Activated CD8-positive, alpha-beta T cell treated with anti-CD3 and anti-CD28 coated beads, Interleukin-2, amount 10 ng/mL, durations not matched to agents 7 days and 5 days (primary cell): ENCODE measurements around the gene GDPD2. TPM values are rescaled to one million over a fixed set of nuclear protein-coding genes. Genes with fewer than 3 reads are reported as not detected.

Experiments
- ATAC-seq: fragments of 150-1000 bp; cut with Tn5 transposase; one replicate; pipeline ENCODE4 v1.10.0; 2021; ENCODE audit warnings: moderate library complexity
- CTCF ChIA-PET: fragments of 350-600 bp; sonication (Branson Sonifier 250); formaldehyde crosslinking; loops from one replicate; lab custom pipeline; 2021; ENCODE audit warnings: antibody characterized with exemption; lab: Charles Lee
- POLR2A ChIA-PET: fragments of 350-600 bp; sonication (Branson Sonifier 250); formaldehyde crosslinking; loops from one replicate; lab custom pipeline; 2021; ENCODE audit warnings: antibody characterized with exemption; lab: Charles Lee
- DNase-seq: peaks from one replicate; pipeline ENCODE4 v3.0.0-alpha.2; 2020
- H3K27ac Mint-ChIP-seq: one replicate; pipeline ENCODE4 v1.8.0; 2021; ENCODE audit warnings: mild to moderate bottlenecking, mixed read lengths
- H3K27me3 Mint-ChIP-seq: one replicate; pipeline ENCODE4 v1.8.0; 2021; ENCODE audit warnings: low read depth, mixed read lengths
- H3K36me3 Mint-ChIP-seq: one replicate; pipeline ENCODE4 v1.8.0; 2021; ENCODE audit warnings: low read depth, mixed read lengths
- H3K4me1 Mint-ChIP-seq: one replicate; pipeline ENCODE4 v1.8.0; 2021; ENCODE audit warnings: low read depth, mixed read lengths
- H3K4me3 Mint-ChIP-seq: one replicate; pipeline ENCODE4 v1.8.0; 2021; ENCODE audit warnings: mild to moderate bottlenecking, mixed read lengths
- H3K9me3 Mint-ChIP-seq: one replicate; pipeline ENCODE4 v1.8.0; 2022; ENCODE audit warnings: mixed read lengths; ENCODE audit not compliant: insufficient read depth
- total RNA-seq, 2 experiments: library from RNA; stranded (reverse); gene quantifications; one replicate each; pipeline ENCODE4 v1.2.3, GENCODE V29; 2021

The GDPD2 gene
- total RNA-seq, 2 experiments from 2014 or later: 0.34 to 0.63 TPM

DNA sequence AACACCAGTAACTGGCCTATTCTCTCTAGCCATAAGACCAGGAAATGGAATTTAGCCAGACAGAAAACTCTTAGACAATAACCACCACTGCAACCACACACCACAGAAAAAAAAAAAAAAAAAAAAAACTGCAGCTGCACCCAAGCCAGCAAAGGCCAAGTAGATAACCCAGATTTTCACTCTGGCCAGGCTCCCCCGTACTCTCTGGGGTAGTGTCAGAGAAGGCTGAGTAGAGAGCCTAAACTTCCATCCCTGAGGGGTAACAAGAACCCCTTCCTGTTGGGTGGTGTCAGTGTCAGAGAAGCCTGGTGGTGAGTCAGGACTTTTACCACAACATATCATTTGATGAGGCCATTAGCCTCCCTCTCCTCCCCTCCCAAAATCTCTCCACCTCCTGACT is 15.9 kb downstream of the GDPD2 start:
- Mint-ChIP-seq H3K36me3 (no peaks in the 10 kb centered on the region), H3K27ac (peak overlapping the region; percentile 52), H3K9me3 (no peaks in the 10 kb centered on the region), H3K4me1 (peaks cover 36% of the 10 kb centered on the region), H3K4me3 (no peak overlapping the region), H3K27me3 (peaks cover 37% of the 10 kb centered on the region)
- POLR2A ChIA-PET: no interaction called here
- DNase-seq (no peak), ATAC-seq (peak; percentile 46)
- CTCF ChIA-PET: no interaction called here

DNA sequence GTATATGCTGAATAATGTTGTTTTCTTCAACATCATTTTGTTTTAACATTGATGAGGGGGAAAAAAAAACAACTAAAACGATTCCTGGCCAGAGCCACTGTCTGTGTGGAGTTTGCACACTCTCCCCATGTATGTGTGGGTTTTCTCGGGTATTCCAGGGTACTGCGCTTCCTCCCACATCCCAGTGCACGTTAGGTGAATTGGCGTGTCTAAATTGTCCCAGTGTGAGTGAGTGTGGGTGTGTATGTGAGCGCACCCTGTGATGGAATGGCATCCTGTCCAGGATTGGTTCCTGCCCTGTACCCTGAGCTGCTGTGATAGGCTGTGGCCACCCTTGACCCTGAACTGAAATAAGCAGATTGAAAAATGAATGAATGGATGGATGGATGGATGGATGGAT is 19.1 kb downstream of the GDPD2 start:
- CTCF ChIA-PET: interaction anchor here (1.0 to 1.2 kb wide), 2 partner anchors 8 to 10 kb away, joined by 4 to 10 read pairs; no protein-coding TSS in a partner anchor
- no peaks in the 10 kb centered on the region for H3K36me3 Mint-ChIP-seq
- no peaks in the 10 kb centered on the region for H3K9me3 Mint-ChIP-seq
- H3K4me1 Mint-ChIP-seq: peaks cover 23% of the 10 kb centered on the region
- POLR2A ChIA-PET: no interaction called here
- no peak for DNase-seq
- no peak overlapping the region for H3K27ac Mint-ChIP-seq
- H3K27me3 Mint-ChIP-seq: peaks cover 51% of the 10 kb centered on the region
- no peak overlapping the region for H3K4me3 Mint-ChIP-seq
- ATAC-seq: no peak

DNA sequence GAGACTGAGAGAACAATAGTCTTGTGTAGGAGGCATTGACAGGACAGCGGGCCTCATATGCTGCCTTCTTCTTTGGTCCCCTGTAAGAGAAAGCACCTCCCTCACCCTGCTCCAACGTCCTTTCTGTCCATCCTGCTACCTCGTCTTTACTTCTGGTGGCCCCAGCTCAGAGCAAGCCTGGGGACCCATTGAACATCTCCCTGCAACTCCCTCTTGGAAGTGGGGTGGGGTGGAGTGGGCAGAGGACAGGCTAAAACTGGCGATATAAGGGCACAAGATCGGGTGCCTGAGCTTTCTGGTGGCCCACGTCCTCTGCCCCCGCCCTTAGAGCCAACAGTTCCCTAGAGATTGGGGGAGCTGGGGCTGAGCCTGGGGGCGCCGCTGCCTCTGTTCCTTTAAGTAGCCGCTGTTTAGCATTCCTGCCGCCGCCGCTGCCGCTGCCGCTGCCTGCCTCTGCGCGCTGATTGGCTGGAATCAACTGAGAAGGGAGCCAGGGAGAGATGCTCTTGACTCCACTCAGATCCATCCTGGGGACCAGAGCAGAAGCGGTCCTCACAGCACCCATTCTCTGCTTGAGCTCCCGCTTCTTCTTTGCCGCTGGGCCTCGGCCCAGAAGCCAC is 21.3 kb downstream of the GDPD2 start, which contains the start of gene DLG3:
DLG3 (plus strand) TSS at position 510 of the 620 bp plus-strand sequence. CDS start 367 bp downstream, outside the sequence.
- ATAC-seq (peak; percentile 68), DNase-seq (no peak)
- no peaks in the 10 kb centered on the region for H3K9me3 Mint-ChIP-seq
- peaks cover 45% of the 10 kb centered on the region for H3K27me3 Mint-ChIP-seq
- ChIA-PET POLR2A (interaction anchor here (1.1 kb wide), 1 partner anchor 10 kb away, joined by 3 read pairs; no protein-coding TSS in a partner anchor), CTCF (interaction anchor here (0.6 to 1.1 kb wide), 4 partner anchors 7 to 220 kb away, joined by 3 to 4 read pairs (median 3); no protein-coding TSS in a partner anchor)
- peak within 1 kb of the TSS; percentile 40 for H3K4me3 Mint-ChIP-seq
- peaks cover 6% of the 10 kb centered on the region for H3K4me1 Mint-ChIP-seq
- H3K27ac Mint-ChIP-seq: no peak within 1 kb of the TSS
- no peaks in the 10 kb centered on the region for H3K36me3 Mint-ChIP-seq

DNA sequence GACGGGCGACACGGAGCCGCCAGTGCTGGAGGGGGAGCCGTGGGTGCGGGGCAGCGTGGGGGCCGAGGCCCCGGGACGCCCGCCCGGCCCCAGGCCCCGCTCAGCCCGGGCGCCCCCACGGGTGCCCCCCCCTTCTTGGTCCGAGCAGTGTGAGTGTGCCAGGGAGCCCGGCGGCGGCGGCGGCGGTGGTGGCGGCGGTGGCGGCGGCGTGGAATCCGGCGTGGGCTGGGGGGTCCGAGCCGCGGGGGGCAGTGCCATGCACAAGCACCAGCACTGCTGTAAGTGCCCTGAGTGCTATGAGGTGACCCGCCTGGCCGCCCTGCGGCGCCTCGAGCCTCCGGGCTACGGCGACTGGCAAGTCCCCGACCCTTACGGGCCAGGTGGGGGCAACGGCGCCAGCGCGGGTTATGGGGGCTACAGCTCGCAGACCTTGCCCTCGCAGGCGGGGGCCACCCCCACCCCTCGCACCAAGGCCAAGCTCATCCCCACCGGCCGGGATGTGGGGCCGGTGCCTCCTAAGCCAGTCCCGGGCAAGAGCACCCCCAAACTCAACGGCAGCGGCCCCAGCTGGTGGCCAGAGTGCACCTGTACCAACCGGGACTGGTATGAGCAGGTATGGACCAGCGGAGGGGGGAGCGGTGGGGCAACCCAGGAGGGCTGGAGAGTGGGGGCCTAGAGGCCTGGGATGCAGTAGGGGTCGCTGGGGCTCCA is 22.0 kb downstream of the GDPD2 start:
- Mint-ChIP-seq H3K9me3 (no peaks in the 10 kb centered on the region), H3K36me3 (no peaks in the 10 kb centered on the region), H3K4me3 (no peak overlapping the region), H3K27ac (no peak overlapping the region), H3K4me1 (peaks cover 3% of the 10 kb centered on the region), H3K27me3 (peaks cover 42% of the 10 kb centered on the region)
- ATAC-seq (peak; percentile 59), DNase-seq (no peak)
- ChIA-PET CTCF (interaction anchor here (0.6 to 1.1 kb wide), 3 partner anchors 9 to 220 kb away, joined by 3 to 4 read pairs (median 3); no protein-coding TSS in a partner anchor), POLR2A (interaction anchor here (0.9 to 1.1 kb wide), 2 partner anchors 9 to 11 kb away, joined by 3 read pairs; no protein-coding TSS in a partner anchor)

DNA sequence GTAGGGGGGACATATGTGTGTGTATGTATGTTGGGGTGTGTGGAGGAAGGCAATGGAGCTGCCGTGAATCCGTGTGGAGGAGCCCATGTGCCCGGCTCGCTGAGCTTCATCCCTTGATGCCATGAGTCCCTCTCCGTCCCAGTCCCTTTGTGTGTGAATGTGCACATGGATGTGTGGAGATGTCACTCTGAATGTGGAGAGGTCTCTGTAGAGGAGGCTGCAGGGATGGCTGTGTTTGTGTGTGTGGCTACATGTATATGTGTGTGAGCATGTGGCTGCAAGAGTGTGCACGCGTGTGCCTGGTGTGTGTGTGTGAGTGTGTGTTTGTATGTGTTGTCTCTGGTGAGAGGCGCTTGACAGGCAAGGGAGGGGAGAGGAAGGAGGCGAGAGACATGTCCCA is 22.8 kb downstream of the GDPD2 start:
- CTCF ChIA-PET: no interaction called here
- no peaks in the 10 kb centered on the region for H3K36me3 Mint-ChIP-seq

DNA sequence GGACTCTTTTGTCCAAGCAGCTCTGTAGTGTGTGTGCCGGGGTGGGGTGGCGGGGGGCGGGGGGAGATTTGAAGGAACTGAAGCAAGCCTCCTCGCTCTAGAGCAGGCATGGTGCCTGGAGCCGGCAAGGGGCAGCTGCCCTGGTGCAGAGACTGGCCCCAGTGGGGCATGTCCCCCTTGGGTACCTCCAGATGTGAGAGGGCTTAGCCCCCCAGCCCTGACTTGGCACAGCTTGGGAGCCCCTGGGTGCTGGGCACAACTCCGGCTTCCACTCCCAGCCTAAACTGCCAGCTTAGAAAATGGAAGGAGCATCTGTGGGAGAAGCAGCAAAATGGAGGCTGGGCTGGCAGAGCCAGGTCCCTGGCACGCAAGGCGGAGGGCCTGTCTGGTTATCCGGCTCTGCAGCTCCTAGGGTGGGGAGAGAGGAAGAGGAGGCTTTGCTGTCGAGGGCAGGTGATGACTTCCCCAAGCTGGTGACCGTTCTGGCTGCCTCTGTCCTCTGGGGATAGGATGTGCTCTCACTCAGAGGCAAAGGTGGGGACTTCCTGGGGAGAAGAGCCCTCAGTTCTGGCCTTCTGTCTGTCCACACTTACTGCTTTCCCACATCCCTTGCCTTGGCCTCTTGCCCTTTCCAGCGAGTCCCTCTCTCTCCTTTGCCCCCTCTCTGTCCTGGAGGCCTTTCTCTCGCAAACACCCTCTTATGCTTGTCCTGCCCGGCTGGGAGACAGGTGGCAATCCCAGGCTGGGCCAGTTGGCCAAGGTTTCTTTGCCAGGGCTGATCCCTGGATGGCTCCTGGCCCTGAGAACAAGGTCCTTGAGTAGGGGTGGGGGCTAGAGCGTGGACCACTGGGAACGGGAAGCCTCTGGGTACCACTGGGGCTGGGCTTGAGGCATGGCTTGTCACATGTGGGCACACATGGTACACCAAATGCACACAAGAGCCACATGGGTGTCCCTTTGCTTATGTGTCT is 23.6 kb downstream of the GDPD2 start:
- POLR2A ChIA-PET: interaction anchor here (0.9 kb wide), 1 partner anchor 10 kb away, joined by 3 read pairs; no protein-coding TSS in a partner anchor
- no peaks in the 10 kb centered on the region for H3K9me3 Mint-ChIP-seq
- no peak overlapping the region for H3K27ac Mint-ChIP-seq
- DNase-seq: no peak
- peaks cover 32% of the 10 kb centered on the region for H3K27me3 Mint-ChIP-seq
- H3K36me3 Mint-ChIP-seq: no peaks in the 10 kb centered on the region
- CTCF ChIA-PET: interaction anchor here (1.6 kb wide), 1 partner anchor 218 kb away, joined by 3 read pairs; no protein-coding TSS in a partner anchor
- no peak for ATAC-seq
- peaks cover 4% of the 10 kb centered on the region for H3K4me1 Mint-ChIP-seq
- H3K4me3 Mint-ChIP-seq: no peak overlapping the region

More for the DNA sequence above, 22.8 kb downstream of the GDPD2 start:
- H3K9me3 Mint-ChIP-seq: no peaks in the 10 kb centered on the region
- H3K27ac Mint-ChIP-seq: no peak overlapping the region
- POLR2A ChIA-PET: interaction anchor here (0.9 kb wide), 1 partner anchor 10 kb away, joined by 3 read pairs; no protein-coding TSS in a partner anchor
- ATAC-seq (no peak), DNase-seq (no peak)
- H3K4me1 Mint-ChIP-seq: no peaks in the 10 kb centered on the region
- no peak overlapping the region for H3K4me3 Mint-ChIP-seq
- H3K27me3 Mint-ChIP-seq: peaks cover 36% of the 10 kb centered on the region

DNA sequence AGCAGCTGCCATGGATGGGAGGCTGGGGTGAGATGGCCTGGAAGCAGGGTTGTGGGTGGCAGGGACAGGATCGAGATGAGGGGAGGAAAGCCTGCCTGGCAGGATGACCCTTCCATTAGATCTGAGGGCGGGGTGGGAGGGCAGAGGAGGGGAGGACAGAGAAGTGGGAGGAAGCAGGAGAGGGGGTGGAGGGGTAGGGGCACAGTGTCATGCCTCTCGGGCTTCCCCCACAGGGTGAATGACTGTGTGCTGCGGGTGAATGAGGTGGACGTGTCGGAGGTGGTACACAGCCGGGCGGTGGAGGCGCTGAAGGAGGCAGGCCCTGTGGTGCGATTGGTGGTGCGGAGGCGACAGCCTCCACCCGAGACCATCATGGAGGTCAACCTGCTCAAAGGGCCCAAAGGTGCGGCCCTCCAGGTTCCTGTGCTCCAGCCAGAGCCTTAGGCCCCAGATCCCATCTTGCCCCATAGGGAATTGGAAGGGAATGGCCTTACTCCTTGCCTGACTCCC is 26.4 kb downstream of the GDPD2 start:
- Mint-ChIP-seq H3K27me3 (peaks cover 10% of the 10 kb centered on the region), H3K36me3 (no peaks in the 10 kb centered on the region), H3K9me3 (no peaks in the 10 kb centered on the region), H3K4me3 (no peak overlapping the region), H3K4me1 (peaks cover 29% of the 10 kb centered on the region), H3K27ac (no peak overlapping the region)
- ChIA-PET CTCF (no interaction called here), POLR2A (no interaction called here)
- ATAC-seq (no peak), DNase-seq (no peak)

DNA sequence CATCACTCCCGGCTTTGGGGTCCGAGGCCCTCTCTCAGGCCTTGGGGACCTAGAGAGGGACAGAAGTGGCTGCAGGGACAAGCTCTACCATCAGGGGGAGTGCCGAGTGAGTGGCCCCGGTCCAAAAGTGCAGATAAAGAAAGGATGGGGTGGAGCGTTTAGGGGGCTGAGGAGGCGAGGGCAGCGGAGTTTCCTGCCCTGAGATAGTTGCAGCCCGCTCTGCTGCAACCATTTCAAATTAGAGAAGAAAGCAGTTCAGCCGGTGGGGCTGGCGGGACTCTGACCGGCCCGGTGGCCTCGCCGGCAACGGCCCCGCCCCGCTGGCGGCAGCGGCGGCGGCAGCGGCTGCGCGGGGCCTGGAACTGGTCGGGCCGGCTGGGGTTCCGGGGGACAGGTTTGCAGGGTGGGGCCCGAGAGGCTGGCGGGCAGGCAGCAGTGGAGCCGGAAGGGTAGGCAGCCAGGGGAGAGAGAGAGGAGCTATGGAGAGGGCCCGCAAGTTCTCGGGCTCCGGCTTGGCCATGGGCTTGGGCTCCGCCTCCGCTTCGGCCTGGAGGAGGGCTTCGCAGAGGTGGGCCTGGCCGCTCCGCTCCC is 29.1 kb downstream of the GDPD2 start:
- no peaks in the 10 kb centered on the region for H3K27me3 Mint-ChIP-seq
- DNase-seq (peak; percentile 71), ATAC-seq (peak; percentile 42)
- ChIA-PET POLR2A (interaction anchor here (0.6 to 0.7 kb wide), 2 partner anchors 16 to 200 kb away, joined by 3 to 4 read pairs; no protein-coding TSS in a partner anchor), CTCF (interaction anchor here (1.0 to 2.7 kb wide), 7 partner anchors 8 to 227 kb away, joined by 3 to 14 read pairs (median 8); no protein-coding TSS in a partner anchor)
- peak overlapping the region; percentile 87 for H3K27ac Mint-ChIP-seq
- peaks cover 6% of the 10 kb centered on the region for H3K36me3 Mint-ChIP-seq
- H3K4me1 Mint-ChIP-seq: peaks cover 43% of the 10 kb centered on the region
- no peaks in the 10 kb centered on the region for H3K9me3 Mint-ChIP-seq
- peak overlapping the region; percentile 79 for H3K4me3 Mint-ChIP-seq

DNA sequence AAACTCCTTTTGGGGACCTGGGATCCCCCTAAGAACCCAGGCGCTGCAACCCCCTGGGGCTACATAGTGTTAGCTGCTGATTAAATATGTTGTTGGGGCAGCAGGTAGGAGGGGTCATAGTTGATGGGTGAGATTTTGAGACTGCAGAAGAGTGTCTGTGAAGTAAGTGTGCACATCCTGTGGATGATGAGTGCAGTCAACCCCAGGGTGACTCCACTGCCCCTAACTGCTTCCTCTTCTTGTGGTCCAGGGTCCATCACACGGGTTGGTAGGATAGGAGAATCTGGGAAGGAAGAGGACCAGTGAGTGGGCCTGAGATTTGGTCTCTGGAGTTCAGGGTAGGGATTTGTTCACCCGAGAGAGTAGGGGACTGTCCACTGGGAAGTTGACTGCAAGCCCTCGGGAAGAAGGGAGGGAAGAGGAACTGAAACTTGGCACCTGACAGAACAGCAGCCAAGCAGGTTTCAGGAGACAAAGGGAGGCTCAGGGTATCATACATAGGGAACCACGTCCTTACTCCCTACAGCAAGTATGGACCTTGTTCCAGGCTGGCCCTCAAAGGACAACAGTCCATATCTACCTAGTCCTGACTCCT is 30.0 kb downstream of the GDPD2 start:
- H3K36me3 Mint-ChIP-seq: peaks cover 8% of the 10 kb centered on the region
- ATAC-seq: no peak
- POLR2A ChIA-PET: no interaction called here

More for the DNA sequence above, 30.0 kb downstream of the GDPD2 start:
- H3K27ac Mint-ChIP-seq: peak overlapping the region; percentile 78
- H3K4me3 Mint-ChIP-seq: peak overlapping the region; percentile 79
- H3K9me3 Mint-ChIP-seq: no peaks in the 10 kb centered on the region
- DNase-seq: no peak
- CTCF ChIA-PET: interaction anchor here (1.5 to 2.7 kb wide), 4 partner anchors 11 to 101 kb away, joined by 4 to 14 read pairs (median 12); no protein-coding TSS in a partner anchor
- no peaks in the 10 kb centered on the region for H3K27me3 Mint-ChIP-seq
- peaks cover 43% of the 10 kb centered on the region for H3K4me1 Mint-ChIP-seq
